RWPE1 (cell line): Measurements from ENCODE around the gene TMEM140.

Experiments used
- CTCF ChIA-PET: fragments of 350-600 bp; sonication (Branson Sonifier 250); formaldehyde crosslinking; extraction: SDS; loops from one replicate; lab custom pipeline; 2021; lab: Yijun Ruan, JAX
- POLR2A ChIA-PET: fragments of 400-600 bp; formaldehyde crosslinking; extraction: SDS; loops from one replicate; lab custom pipeline; 2020; ENCODE audit warnings: antibody characterized with exemption; ENCODE audit not compliant: low non-redundant PET; lab: Yijun Ruan, JAX
- DNase-seq: peaks from one replicate; pipeline ENCODE4 v3.0.0; 2012; ENCODE audit warnings: low spot score
- H3K27ac ChIP-seq: fragments of 450-650 bp; 2 replicates; pipeline ENCODE4 v1.5.1; 2017
- CTCF ChIP-seq: fragments of 450-650 bp; conservative IDR thresholded peaks from 2 replicates; pipeline ENCODE4 v1.5.1; 2017; ENCODE audit warnings: low read depth, mild to moderate bottlenecking

Gene TMEM140

GRCh38 chr7:135167365-135167917, 19.6 kb downstream of the TMEM140 start:
- POLR2A ChIA-PET: interaction anchor here (0.6 kb wide), 1 partner anchor 348 kb away, joined by 5 read pairs; no protein-coding TSS in a partner anchor
- DNase-seq: no peak
- CTCF ChIA-PET: no interaction called here
- no peak for TF ChIP-seq CTCF
- peak overlapping the region; percentile 96 for H3K27ac ChIP-seq

- CTCF ChIA-PET: no interaction called here
These were observed 20.1 kb downstream of the TMEM140 start for GRCh38 chr7:135168001-135168400.

GRCh38 chr7:135168489-135169140, 20.7 kb downstream of the TMEM140 start:
- no peak for TF ChIP-seq CTCF
- peak overlapping the region; percentile 96 for H3K27ac ChIP-seq
- CTCF ChIA-PET: interaction anchor here (0.7 kb wide), 1 partner anchor 75 kb away, joined by 3 read pairs; no protein-coding TSS in a partner anchor
- POLR2A ChIA-PET: no interaction called here
- DNase-seq: no peak

More at GRCh38 chr7:135168001-135168400, 20.1 kb downstream of the TMEM140 start:
- peak overlapping the region; percentile 96 for H3K27ac ChIP-seq
- POLR2A ChIA-PET: no interaction called here
- TF ChIP-seq CTCF: no peak
- peak; percentile 9 for DNase-seq

GRCh38 chr7:135169141-135169963, 21.5 kb downstream of the TMEM140 start:
- ChIA-PET CTCF (interaction anchor here (0.7 kb wide), 1 partner anchor 74 kb away, joined by 3 read pairs; no protein-coding TSS in a partner anchor), POLR2A (no interaction called here)
- DNase-seq: peak; percentile 68
- peak overlapping the region; percentile 96 for H3K27ac ChIP-seq
- peak; percentile 25; the same call in 1 of the 2 replicates for TF ChIP-seq CTCF

GRCh38 chr7:135169964-135170273, 22.0 kb downstream of the TMEM140 start:
- ChIA-PET POLR2A (no interaction called here), CTCF (interaction anchor here (0.6 kb wide), 1 partner anchor 493 kb away, joined by 5 read pairs; the partner anchor contains the start of gene STMP1)
- DNase-seq: peak; percentile 7
- peak overlapping the region; percentile 96 for H3K27ac ChIP-seq
- TF ChIP-seq CTCF: no peak

- ChIA-PET POLR2A (no interaction called here), CTCF (interaction anchor here (0.6 kb wide), 2 partner anchors 115 to 492 kb away, joined by 3 to 5 read pairs; partner anchors contain the start of gene STMP1)
- peak; percentile 86 for DNase-seq
- peak within 1 kb of the TSS; percentile 96 for H3K27ac ChIP-seq
- TF ChIP-seq CTCF: peak; percentile 92
These were observed 22.6 kb downstream of the TMEM140 start, which contains the start of gene CYREN for GRCh38 chr7:135170274-135170997. CYREN (minus strand) TSS chr7:135170707; CDS start chr7:135168922, 1,785 bp downstream.
